Hippocampal formation (tissue), 2 donors: Measurements from ENCODE around the gene ZNF205.
A peak's percentile ranks its signal among the peaks of the same experiment; 100 is the strongest.
"Not testable (repeated sequence)": the region's sequence is repeated elsewhere in the genome, so short reads cannot be mapped to it uniquely, and the experiment has no call there.

Experiments
- DNase-seq, 2 donors: peaks; one replicate each; lab custom pipeline; 2025; lab: John Stamatoyannopoulos, UW

The ZNF205 gene

GRCh38 chr16:3148256-3149192 lies 36.1 kb downstream of the ZNF205 start:
- DNase-seq: no peak

DNA sequence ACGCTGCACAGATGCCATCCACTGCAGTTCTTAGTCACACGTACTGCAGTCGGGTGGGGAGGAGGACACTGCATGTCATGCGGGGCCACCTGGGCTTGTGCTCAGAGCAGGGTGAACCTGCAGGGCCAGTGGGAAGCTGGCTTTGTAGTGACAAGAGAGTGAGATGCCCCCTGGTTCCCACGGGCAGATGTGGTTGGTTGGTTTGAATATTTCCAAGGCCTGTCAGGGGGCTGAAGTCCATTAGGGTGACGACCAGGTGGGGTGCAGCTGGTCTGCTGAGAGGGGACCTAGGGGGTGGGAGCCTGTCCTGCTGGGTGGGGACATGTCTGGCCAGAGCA lies 36.8 kb downstream of the ZNF205 start:
- no peak for DNase-seq

DNA sequence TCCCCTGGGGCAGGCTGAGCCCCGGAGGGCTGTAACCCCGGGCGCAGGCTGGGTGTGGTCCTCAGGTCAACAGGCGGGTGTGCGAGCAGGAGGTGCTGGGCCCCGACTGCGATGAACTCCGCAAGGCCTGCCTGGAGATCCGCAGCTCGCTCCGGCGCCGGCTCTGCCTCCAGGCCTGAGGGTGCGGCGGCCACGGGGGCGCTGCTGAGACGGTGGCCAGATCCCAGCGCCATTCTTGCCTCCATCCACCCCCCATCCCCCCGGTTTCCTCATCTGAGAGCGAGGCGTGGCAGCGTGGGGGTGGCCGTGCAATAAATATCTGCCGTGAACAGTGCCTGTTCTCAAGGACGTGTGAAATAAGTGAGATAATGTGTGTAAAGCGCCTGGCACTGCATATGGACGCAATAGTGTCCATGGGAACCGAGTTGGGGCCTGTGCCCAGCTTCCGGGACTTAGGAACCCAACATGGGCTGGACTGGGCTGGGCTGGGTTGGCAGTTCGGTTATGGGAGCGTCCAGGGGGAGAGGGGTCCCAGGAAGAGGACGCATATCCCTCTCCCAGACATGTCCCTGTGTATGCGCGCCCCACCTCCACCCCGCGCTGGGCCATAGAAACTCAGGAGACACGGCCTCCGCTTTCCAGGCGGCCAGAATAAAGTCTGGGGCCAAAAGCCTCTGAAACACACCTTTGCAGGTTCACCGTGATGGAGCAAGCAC lies 37.4 kb downstream of the ZNF205 start:
- peak; percentile 9 to 50 for DNase-seq

DNA sequence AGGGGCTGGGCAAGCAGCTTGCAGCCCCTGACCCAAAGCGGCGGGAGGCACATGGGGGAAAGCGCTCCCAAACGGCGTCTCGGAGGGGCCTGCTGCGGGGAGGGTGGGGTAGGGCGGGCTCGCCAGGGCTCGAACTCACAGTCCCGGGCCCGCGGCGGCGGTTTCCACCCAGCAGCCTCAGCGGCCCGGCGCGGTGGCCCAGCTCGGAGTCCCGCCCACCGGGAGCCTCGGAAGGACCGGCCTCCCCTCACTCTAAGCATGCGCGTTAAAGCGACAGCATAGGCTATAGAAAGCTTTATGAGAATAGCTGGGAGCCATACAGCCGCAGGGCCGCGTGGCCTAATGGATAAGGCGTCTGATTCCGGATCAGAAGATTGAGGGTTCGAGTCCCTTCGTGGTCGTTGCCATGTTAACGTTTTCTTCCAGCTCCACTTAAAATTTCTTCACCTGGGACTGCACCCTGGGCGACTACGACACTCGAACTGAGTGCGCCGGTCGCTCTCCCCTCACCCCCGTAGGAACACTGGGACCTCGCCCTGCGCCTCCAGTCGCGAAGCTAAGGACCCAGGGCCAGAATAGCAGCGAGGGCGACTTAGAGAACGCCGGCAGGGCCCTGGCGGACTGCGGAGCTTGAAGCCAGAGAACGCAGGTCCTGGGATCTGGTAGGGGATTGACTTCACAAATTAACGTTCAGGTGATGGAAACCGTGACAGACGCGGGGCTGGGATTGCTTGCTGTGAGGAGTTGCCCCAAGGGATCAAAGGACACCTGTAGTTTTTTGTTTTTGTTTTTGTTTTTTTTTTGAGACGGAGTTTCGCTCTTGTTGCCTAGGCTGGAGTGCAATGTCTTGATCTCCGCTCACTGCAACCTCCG lies 38.2 kb downstream of the ZNF205 start:
- peak; percentile 77 to 89 for DNase-seq

DNA sequence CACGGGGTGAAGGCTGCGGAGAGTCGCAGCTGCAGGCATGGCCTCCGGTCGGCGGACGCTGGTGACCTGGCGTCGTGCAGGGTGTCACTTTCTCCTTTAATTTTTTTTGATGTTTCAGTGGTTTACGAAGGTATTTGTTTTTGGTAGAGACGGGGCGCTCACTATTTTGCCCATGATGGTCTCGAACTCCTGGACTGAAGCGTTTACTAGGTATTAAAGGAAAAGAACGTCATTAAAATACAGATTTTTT lies 39.6 kb downstream of the ZNF205 start:
- no peak for DNase-seq

DNA sequence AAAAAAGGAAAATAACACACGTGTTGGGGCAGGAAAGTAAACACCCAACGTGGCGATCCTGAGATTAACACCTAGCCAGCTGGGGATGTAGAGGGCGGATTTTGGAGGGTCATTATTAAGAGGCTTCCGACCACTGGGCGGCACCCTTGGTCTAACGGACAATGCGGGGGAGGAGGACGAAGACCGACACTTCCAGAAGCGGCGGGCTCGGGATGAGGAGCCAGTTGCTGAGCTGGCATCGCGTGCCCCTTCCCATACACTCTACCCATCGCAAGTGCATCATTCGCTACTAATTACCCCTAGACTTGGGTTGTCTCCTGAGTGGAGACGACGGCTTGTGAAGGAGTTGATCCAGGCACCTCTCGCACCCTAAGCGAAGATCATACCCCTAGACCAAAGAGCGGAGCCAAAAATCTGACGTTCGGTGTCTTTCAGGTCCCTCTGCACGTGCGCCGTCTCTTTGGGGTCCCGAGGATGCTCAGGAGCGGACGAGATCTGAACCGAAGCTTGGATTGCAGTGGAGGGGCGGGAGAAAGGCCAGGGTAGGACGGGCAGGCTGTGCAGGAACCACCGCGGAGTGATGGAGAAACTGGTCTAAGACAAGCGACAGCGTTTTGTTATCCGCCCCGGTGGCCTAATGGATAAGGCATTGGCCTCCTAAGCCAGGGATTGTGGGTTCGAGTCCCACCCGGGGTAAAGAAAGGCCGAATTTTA lies 40.0 kb downstream of the ZNF205 start:
- DNase-seq: peak; percentile 76 to 85

GRCh38 chr16:3152991-3153368 lies 40.6 kb downstream of the ZNF205 start:
- DNase-seq: no peak

DNA sequence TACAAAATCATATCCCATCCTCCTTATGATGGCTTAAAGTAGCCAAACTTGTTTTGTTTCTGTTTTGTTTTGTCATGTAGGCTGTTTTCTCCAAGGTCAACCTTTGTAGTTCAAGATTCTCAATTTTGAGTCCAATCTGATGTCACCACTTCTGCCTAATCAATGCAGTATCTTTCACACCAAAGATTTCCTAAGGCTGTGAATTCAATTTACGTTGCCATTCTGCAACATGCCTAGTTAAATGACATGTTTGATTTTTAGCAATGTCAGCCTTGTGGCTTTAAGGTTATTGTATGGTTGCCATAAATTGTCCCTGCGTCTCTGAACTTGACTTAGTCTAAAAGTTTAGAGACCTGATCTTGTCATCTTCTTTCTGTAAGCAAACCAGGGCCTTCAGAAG lies 42.8 kb downstream of the ZNF205 start:
- no peak for DNase-seq

GRCh38 chr16:3155972-3156371 lies 43.6 kb downstream of the ZNF205 start:
- no peak for DNase-seq

- peak in 1 of 2 donors; percentile 34 for DNase-seq
Observed at GRCh38 chr16:3157229-3158025, 45.0 kb downstream of the ZNF205 start.

GRCh38 chr16:3158026-3158509 lies 45.7 kb downstream of the ZNF205 start:
- no peak for DNase-seq

- DNase-seq: peak; percentile 4 to 49
Observed at GRCh38 chr16:3158510-3159314, 46.3 kb downstream of the ZNF205 start.

- DNase-seq: no peak
Observed at GRCh38 chr16:3161235-3162018, 49.0 kb downstream of the ZNF205 start.

GRCh38 chr16:3164121-3164991 lies 52.0 kb downstream of the ZNF205 start:
- no peak for DNase-seq

GRCh38 chr16:3165111-3165822 lies 52.9 kb downstream of the ZNF205 start:
- DNase-seq: no peak

- DNase-seq: no peak
Observed at GRCh38 chr16:3166505-3166886, 54.1 kb downstream of the ZNF205 start.

DNA sequence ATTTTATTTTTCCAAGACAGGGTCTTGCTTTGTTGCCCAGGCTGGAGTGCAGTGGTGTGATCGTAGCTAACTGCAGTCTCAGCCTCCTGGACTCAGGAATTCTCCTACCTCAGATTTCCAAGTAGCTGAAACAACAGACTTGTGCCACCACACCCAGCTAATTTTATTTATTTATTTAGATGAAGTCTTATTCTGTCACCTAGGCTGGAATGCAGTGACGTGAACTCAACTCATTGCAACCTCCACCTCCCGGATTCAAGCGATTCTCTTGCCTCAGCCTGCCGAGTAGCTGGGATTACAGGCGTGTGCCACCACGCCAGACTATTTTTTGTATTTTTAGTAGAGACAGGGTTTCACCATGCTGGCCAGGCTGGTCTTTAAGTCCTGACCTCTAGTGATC lies 56.3 kb downstream of the ZNF205 start:
- DNase-seq: not testable (repeated sequence)
